Muscle layer of colon (tissue), 2 donors: ENCODE measurements around the gene ZNF33B.

Source experiments
- H3K27ac ChIP-seq: one replicate; pipeline ENCODE4 v1.7.0; 2013; ENCODE audit warnings: low read depth, mild to moderate bottlenecking, low read length, moderate library complexity
- H3K27me3 ChIP-seq, 2 donors: one replicate each; pipeline ENCODE4 v1.7.0; 2013; ENCODE audit warnings: low read length in 2 of 2, mild to moderate bottlenecking in 2 of 2; ENCODE audit not compliant: insufficient read depth in 2 of 2, control insufficient read depth in 1 of 2
- H3K36me3 ChIP-seq: one replicate; pipeline ENCODE4 v1.7.0; 2013; ENCODE audit warnings: mild to moderate bottlenecking, low read length; ENCODE audit not compliant: insufficient read depth
- H3K4me1 ChIP-seq: one replicate; pipeline ENCODE4 v1.7.0; 2013; ENCODE audit warnings: mild to moderate bottlenecking, low read length; ENCODE audit not compliant: insufficient read depth
- H3K4me3 ChIP-seq, 2 donors: one replicate each; pipeline ENCODE4 v1.7.0; 2013; ENCODE audit warnings: low read length in 2 of 2, low read depth in 1 of 2, mild to moderate bottlenecking in 1 of 2, moderate library complexity in 1 of 2
- H3K9ac ChIP-seq: one replicate; pipeline ENCODE4 v1.7.0; 2013; ENCODE audit warnings: low read length
- H3K9me3 ChIP-seq: one replicate; pipeline ENCODE4 v1.7.0; 2013; ENCODE audit warnings: mild to moderate bottlenecking, low read length
- donor health status: abdominal sarcoma.
- donor health status: Adenocarcinoma of cecum.

ZNF33B gene

GRCh38 chr10:42551582-42552187 lies 86.7 kb downstream of the ZNF33B start:
- H3K9ac ChIP-seq: peak overlapping the region; percentile 42
- peak overlapping the region; percentile 49 for H3K27ac ChIP-seq

GRCh38 chr10:42549851-42550250 lies 88.5 kb downstream of the ZNF33B start:
- Histone ChIP-seq H3K36me3 (no peaks in the 10 kb centered on the region), H3K27ac (no peak overlapping the region), H3K9ac (no peak overlapping the region), H3K27me3 (no peaks in the 10 kb centered on the region), H3K4me3 (no peak overlapping the region), H3K4me1 (peaks cover 16% of the 10 kb centered on the region), H3K9me3 (no peaks in the 10 kb centered on the region)

More at GRCh38 chr10:42551582-42552187, 86.7 kb downstream of the ZNF33B start:
- no peaks in the 10 kb centered on the region for H3K27me3 ChIP-seq
- no peaks in the 10 kb centered on the region for H3K9me3 ChIP-seq
- peak overlapping the region; percentile 79 to 96 for H3K4me3 ChIP-seq
- H3K4me1 ChIP-seq: peaks cover 16% of the 10 kb centered on the region
- no peaks in the 10 kb centered on the region for H3K36me3 ChIP-seq

DNA sequence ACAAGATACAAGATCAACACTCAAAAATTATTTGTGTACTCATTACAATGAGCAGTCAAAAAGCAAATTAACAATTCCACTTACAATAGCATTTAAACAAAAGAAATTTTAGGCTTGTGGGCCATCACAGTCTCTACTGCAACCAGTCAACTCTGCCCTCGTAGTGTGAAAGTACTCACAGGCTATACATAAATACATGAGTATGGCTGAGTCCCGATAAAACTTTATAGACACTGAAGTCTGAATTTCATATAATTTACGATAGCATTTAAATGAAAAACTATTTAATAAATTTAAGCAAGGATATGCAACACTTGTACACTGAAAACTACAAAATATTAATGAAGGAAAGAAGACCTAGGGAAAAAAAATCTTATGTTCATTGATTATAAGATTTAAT lies 90.1 kb downstream of the ZNF33B start:
- Histone ChIP-seq H3K4me3 (no peak overlapping the region), H3K9me3 (no peaks in the 10 kb centered on the region), H3K27me3 (no peaks in the 10 kb centered on the region), H3K9ac (no peak overlapping the region), H3K36me3 (no peaks in the 10 kb centered on the region), H3K4me1 (peaks cover 12% of the 10 kb centered on the region), H3K27ac (no peak overlapping the region)

DNA sequence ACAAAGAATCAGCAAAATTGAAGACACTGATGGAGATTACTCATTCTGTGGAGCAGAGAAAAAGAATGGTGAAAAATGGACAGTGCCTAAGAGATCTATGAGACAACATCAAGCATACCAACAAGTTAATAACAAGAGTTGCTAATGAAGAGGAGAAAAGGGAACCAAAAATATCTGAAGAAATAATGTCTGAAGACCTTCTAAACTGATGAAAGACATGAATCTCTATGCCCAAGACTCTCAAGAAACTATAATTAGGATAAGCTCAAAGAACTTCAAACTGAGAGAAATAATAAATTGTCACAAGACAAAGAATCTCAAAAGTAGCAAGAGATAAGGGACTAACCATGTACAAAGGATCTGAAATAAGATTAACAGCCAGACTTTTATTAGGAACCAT lies 93.4 kb downstream of the ZNF33B start:
- Histone ChIP-seq H3K9me3 (peaks cover 8% of the 10 kb centered on the region), H3K4me1 (no peaks in the 10 kb centered on the region), H3K4me3 (no peak overlapping the region), H3K27ac (no peak overlapping the region), H3K36me3 (no peaks in the 10 kb centered on the region), H3K27me3 (no peaks in the 10 kb centered on the region), H3K9ac (no peak overlapping the region)

DNA sequence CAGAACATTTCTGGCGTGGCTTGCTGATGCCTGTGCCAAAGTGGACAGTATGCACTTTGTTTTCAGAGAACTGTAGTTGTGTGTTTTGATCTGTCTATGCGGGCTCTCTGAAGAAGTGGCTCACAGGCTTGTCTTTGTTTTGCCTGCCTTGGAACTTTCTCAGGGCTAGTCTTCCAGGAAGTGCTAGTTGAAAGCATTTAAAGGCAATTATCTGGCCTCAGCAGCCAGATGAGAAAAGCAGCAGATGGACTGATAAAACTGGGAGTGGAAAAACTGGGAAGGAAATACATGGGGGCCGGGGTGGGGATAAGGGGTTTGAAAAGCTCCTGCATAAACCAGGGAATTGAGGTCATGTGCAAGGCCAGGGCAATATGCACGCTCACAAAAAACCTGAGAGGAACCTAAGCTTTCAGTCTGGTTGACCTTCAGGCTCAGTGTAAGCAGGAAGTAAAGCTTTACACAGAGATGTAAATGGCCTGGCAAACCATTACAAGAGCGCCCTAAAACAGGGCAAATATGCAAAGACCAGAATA lies 94.5 kb downstream of the ZNF33B start:
- H3K27ac ChIP-seq: no peak overlapping the region
- H3K36me3 ChIP-seq: peaks cover 10% of the 10 kb centered on the region
- H3K27me3 ChIP-seq: no peaks in the 10 kb centered on the region
- H3K4me1 ChIP-seq: no peaks in the 10 kb centered on the region
- H3K9me3 ChIP-seq: peaks cover 13% of the 10 kb centered on the region
- no peak overlapping the region for H3K4me3 ChIP-seq
- H3K9ac ChIP-seq: no peak overlapping the region
